NCI-H510A (cell line): ENCODE measurements around the gene S100PBP.
"Not testable (repeated sequence)": the region's sequence is repeated elsewhere in the genome, so short reads cannot be mapped to it uniquely, and the experiment has no call there.

ENCODE experiments used
- DNase-seq: peaks from one replicate; lab custom pipeline; 2025; lab: John Stamatoyannopoulos, UW

S100PBP gene

DNA sequence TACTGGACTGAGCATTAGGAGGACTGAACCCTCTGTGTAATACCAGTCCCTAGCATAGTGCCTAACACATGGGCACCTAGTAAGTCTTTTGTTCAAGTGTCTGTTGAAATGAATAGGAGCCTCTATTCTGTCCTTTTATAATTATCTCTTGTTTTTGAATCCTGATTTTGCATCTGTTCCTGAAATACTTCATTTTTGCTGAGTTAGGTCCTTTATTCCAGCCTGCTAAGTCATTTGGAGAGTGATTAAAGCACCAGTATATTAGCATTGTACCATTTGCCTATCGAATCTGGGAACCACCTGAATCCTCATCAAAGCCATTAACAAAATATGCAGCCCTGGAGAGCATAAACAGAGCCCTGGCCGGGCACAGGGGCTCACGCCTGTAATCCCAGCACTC lies 32.6 kb upstream of the S100PBP start:
- DNase-seq: no peak

DNA sequence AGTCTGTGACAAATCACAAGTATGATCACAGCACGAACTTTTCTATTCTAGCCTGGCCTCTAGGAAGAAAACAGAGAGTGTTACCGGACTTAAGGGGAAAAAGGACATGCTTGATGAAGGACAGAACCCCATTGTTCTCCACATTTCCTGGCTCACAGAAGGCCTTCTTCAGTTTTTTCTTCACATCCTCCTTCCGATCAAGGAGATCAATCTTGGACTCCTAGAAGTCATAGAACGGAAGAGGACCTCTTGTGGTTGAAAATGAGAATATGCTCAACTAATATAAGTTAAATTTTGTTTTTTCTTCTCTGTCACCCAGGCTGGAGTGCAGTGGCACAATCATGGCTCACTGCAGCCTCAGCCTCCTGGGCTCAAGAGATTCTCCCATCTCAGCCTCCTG lies 30.6 kb upstream of the S100PBP start:
- DNase-seq: no peak

DNA sequence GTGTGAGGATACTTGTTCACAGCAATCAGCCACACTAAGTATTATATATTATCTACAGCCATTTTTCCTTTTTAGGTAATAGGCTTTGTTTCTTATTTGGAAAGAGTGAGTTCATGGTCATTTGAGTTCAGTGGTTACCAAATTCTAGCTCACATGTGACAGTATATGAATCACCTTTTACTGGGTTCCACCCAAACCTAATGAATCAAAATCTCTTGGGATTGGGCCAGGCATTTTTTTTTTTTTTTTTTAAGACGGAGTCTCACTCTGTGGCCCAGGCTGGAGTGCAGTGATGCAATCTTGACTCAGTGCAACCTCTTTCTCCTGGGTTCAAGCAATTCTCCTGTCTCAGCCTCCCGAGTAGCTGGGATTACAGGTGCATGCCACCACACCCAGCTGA lies 28.1 kb upstream of the S100PBP start:
- not testable (repeated sequence) for DNase-seq

DNA sequence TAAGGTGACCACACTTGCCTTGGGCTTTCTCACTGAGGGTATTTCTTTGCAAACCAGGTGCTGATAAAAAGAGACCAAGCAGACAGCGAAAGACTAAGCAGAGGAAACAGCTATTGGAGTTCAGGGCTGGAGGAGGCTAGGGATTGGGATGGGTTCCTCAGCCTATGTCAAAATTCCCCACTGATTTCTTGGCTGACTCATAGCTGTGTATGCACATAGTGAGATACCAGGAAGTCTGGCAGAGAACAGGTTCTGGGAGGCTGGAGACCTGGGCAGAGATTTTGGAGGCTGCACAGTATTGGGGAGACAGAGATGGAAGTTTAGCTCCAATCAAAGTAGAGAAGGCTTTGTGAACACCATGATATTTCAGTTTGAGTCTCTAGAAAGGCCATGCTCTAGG lies 25.6 kb upstream of the S100PBP start:
- no peak for DNase-seq

DNA sequence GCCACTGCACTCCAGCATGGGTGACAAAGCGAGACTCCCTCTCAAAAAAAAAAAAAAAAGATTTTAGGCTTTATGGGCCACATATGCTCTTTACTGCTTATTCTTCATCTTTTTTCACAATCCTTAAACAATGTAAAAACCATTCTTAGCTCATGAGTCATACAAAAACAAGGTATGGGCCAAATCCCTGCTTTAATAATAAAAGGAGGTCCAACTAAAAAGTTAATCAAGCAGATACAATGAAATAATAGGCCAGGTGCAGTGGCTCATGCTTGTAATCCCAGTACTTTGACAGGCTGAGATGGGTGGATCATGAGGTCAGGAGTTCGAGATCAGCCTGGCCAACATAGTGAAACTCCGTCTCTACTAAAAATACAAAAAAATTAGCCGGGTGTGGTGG lies 21.7 kb upstream of the S100PBP start:
- not testable (repeated sequence) for DNase-seq

DNA sequence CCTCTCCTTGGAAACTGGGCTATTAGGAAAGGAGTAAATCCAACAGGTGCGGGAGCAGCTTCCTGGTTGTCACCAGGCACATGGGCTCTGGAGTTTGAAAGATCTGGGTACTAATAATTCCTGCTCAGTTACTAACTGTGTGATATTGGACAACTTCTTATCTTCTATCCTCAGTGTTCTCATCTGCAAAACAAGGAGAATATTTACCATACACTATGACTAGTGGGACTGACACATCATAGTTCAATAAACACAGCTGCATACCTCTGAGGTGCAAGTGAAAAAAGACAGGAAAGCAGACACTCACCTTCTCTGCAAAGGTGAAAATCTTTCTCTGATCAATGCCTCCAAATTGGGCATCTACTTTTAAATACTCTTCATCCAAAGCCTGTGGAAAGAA lies 20.0 kb upstream of the S100PBP start:
- DNase-seq: no peak

DNA sequence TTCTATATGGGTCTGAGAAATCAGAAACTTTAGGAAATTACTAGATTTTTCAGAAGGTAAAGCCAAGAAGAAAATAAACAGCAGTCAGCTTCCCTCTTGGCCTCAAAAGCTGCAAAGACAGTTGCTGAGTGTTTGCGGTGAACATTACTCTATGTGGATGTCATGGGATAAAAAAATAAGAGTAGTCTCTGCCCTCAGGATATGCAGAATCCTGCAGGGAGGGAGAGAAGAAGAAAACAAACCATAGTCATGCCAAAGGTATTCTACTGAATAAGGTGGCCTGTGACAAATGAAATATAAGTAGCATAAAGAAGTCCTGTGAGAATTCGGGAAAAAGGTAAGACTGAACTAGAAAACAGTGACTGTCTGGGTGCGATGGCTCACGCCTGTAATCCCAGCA lies 19.3 kb upstream of the S100PBP start:
- no peak for DNase-seq

DNA sequence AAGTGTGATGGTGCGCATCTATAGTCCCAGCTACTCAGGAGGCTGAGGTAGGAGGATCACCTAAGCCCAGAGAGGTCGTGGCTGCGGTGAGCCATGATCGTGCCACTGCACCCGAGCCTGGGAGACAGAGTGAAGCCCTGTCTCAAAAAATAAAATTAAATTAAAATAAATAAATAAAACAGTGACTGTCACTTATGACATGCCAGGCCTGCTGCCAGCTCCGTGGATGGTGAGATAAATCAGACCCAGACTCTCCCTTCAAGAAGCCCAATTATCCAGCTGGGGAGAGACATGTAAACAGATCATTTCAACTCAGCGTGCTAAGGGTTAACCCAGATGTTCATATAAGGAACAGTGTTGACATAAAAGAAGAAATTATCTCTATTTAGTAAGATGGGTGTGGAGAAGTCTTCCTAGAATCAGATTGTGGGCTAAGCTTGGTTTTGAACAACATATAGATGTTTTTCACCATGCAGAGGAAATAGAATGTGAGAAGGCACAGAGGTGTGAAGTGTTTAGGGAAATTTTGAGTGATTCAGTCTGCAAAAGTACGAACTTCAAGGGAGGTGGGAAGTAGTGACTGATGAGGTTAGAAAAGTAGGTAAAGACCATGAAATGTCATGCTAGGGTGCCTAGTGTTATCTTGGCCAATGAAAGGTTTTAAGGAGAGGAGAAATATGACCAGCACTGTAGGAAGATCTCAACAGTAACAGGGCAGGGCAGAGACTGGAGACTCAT lies 18.6 kb upstream of the S100PBP start:
- DNase-seq: no peak

DNA sequence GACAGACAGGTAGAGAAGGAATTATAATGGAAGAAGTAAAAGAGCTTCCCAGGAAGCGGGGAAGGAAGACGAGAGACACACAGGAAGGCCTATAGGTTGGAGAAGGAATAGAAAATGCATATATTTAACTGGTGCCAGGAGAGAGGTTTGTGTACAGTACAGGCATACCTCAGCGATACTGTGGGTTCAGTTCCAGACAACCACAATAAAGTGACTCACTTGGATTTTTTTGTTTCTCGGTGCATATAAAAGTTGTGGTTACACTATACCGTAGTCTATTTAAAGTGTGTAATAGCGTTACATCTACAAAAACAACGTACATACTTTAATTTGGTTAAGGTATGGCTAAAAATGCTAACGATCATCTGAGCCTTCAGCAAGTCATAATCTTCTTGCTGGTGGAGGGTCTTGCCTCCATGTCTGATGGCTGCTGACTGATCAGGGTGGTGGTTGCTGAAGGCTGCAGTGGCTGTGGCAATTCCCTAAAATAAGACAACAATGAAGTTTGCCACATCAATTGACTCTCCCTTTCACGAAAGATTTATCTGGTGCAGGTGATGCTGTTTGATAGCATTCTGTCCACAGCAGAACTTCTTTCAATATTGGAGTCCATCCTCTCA lies 16.2 kb upstream of the S100PBP start:
- no peak for DNase-seq

DNA sequence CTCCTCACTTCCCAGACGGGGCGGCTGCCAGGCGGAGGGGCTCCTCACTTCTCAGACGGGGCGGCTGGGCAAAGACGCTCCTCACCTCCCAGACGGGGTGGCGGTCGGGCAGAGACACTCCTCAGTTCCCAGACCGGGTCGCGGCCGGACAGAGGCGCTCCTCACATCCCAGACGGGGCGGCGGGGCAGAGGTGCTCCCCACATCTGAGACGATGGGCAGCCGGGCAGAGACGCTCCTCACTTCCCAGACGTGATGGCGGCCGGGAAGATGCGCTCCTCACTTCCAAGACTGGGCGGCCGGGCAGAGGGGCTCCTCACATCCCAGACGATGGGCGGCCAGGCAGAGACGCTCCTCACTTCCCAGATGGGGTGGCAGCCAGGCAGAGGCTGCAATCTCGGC lies 13.0 kb upstream of the S100PBP start:
- DNase-seq: not testable (repeated sequence)

DNA sequence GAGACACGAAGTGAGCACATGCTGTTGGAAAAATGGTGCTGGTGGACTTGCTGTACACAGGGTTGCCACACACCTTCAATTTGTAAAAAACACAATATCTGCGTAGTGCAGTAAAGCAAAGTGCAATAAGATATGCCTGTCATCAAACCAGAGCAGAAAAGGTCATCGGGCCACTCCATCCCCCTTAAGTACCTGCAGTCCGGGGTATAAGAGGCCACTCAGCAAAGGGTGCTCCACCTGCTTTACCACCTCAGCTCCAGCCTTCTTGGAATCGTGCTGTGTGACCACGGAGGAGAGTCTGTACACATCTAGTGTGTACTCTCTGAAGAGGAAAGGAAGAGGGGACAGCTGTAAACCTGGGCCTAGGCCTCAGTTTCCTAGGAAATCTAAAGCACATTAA lies 11.2 kb upstream of the S100PBP start:
- peak; percentile 47 for DNase-seq

DNA sequence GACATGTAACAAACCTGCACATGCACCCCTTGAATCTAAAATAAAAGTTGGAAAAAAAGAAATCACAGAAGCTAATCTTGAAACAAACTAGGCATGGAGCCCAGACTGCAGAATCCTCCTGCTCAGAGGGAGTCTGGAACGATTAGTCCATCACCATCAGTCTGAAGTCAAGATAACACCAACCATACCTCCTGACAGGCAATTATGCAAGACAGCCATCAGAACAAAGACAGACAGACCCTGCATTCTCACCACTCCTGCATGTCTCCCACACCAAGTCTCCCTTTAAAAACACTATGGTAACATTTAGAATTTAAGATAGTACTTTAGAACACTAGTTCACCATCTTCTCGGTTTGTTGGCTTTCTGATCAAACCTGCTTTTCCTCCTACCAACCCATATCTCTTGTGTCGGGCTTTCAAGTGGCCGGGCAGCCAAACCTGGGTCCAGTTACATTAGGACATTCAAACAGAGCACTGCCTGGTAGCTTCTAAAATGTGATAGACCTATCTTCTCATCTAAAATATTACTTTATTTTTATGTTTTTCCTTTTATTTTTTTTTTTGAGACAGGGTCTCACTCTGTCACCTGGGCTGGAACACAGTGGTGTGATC lies 10.4 kb upstream of the S100PBP start:
- DNase-seq: no peak

DNA sequence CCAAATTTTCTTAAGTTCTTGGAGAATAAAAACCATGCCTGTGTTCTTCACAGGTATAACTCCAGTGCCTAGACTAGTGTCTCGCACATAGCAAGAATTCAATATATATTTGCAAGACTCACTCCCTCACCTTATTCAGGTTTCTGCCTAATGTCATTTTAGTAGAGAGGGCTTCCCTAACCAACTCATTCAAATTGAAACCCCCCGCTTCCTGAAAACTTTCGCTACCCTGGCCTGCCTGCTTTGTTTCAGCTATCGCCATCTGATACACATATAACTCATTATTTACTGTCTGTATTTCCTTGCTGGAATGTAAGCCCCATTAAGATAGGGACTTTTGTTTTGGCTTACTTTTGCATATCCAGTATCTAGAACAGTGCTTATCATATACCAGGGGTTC lies 8.9 kb upstream of the S100PBP start:
- no peak for DNase-seq

DNA sequence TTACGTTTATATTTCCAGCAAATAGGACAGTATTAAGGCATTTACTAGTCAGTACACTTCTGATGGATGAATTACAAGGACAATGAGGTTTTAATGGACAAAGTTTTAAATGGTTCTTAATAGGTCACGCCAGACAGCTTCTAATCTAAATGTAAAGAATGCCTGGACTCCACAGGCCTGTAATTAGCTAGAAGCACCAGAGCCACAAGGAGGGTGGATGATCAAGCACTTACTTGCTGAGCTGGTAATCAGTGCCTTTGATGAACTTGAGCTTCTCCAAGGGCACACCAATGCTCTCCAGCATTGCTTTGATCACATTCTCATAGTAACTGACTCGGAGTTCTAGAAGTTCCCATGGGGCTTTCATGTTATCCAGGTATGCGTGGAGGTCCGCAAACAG lies 7.1 kb upstream of the S100PBP start:
- DNase-seq: no peak

DNA sequence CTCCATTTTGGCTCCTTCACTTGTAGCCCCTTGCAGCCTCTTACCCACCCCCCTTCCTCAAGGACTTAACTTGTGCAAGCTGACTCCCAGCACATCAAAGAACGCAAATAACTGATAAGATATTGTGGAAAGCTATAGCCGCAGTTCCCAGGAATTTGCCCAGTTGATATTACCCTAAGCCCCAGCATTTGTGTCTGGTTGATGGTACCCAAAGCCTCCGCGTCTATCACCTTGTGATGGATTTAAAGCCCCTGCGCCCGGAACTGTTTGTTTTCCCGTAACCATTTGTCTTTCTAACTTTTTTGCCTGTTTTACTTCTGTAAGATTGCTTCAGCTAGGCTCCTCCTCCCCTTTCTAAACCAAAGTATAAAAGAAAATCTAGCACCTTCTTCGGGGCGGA lies 6.2 kb upstream of the S100PBP start:
- DNase-seq: no peak

DNA sequence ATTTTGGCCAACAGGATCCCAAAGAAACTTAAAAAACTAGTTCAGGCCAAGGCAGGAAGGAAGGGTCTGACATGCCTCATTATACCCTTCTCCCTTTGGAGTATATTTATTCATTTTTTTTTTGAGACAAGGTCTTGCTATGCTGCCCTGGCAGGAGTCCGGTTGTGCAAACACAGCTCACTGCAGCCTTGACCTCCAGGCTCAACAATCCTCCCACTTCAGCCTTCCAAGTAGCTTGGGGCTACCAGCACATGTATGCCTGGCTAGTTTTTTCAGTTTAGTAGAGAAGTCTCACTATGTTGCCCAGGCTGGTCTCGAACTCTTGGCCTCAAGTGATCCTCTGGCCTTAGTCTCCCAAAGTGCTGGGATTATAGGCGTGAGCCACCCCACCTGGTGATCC lies 5.5 kb upstream of the S100PBP start:
- DNase-seq: no peak

DNA sequence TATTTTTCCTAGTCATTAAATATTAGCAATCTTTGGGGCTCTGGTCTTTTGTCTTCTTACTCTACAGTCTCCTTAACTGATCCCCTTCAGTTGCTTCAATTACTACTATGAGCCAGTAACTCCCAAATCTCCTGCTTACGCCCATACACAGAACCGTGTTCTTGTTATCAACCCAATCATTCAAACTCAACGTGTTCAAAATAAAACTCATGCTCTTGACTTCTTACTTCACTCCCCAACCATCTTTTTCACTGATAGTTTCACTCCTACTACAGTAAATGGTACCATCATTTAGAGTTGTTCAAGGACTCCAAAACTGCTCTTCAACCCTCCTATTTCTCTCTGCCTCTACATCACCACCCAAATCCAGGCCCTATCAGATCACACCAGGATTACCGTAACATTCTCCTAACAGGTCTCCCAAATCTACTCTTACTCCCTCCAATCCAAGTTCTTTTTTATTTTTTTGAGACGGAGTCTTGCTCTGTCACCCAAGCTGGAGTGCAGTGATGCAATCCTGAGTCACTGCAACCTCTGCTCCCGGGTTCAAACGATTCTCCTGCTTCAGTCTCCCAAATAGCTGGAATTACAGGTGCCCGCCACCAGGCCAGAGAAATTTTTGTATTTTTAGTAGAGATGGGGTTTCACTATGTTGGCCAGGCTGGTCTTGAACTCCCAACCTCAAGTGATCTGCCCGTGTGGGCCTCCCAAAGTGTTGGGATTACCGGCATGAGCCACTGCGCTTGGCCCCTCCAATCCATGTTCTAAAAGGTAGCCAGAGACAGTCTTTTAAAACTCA lies 3.3 kb upstream of the S100PBP start:
- no peak for DNase-seq

DNA sequence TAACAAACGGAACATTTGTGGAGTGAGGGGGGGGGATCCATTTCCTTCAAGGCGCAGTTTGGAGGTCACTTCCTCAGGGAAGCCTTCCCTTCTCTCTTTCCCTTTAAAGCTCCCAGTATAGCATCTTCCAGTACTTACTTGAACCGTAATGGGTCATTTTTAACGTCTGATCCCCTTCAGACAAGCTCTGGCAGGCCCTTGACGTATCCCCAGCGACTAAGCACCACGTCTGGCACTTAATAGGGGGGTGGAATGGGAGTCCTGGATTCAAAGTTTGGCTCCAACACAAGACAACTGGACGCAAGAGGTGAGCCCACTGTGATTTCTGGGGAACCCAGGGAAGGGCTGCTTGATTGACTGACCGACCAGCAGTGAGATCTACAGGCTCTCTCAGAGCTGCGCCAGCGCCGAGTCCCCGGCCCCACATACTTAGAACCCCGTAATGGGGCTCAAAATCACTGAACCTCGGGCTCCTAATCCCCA lies 736 bp upstream of the S100PBP start:
- DNase-seq: no peak

DNA sequence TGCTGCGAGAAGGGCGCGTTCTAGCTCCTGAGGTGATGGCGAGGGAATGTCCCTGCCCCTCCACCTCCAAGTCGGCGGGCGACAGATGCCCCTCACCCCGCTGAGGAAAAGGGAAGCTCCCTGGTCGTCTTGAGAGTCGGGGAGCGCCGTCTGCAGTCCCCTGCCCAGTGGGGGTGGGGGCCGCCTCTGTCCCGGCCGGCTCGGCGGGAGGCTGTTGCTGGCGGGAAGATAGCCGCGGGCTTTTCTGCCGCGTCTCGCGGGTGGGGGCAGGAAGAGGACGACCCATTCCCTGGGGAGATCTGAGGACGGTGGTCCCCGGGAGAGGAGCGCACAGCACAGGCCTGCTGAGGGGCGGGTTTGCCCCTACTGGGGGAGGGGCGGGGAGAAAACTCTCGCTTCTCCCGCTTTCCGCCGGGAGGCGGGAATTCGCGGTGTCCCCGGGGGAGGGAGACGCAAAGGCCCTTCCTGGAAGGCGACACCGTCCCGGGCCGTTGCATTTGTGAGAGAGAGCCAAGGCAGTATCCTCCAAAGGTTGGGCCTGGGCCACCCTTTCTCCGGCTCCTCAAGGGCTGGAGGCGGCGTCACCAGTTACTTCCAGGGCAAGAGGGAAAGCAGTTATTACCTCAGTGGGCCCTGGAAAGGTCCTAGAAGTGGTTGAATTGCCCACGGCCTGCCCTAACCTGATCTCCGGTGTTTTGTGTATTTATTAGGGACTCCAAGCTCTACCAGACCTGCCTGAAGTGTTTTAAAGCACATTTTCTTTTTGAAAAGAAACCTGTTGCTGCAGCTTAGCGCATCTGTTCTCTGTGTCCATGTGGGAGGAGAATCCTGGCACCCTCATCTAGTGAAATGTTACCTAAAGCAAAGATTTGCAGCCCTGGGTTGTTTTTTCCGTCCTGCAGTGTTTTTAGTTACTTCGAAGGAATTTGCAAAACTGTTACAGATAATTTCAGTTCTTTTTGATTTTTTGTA lies 648 bp downstream of the S100PBP start:
- DNase-seq: peak; percentile 16

DNA sequence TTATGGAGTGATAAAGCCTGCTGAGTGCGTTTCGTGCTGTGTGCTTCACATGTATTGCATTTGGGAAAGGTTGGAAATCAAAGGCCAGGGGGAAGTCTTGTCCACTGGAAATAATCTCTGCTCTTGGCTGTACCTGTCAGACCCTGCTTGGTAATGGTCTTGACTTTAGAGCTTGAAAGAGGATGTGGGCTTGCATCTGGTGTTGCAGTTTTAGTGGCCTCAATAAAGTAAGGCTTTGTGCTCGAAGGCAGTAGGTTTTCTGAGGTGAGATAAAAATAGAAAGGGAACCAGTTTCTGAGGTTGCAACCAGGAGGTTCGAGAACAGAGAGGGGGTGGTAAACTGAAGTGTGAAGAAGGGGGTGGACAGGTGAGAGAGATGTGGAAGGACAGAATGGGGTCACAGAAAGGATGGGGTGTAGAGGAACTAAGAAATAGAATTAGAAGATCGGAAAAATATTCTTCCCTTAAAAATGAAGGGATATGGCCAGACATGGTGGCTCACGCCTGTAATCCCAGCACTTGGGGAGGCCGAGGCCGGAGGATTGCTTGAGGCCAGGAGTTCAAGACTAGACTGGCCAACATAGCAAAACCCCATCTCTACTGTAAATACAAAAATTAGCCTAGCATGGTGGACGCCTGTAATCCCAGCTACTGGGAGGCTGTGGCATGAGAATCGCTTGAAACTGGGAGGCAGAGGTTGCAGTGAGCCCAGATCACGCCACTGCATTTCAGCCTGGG lies 1.5 kb downstream of the S100PBP start:
- DNase-seq: no peak

DNA sequence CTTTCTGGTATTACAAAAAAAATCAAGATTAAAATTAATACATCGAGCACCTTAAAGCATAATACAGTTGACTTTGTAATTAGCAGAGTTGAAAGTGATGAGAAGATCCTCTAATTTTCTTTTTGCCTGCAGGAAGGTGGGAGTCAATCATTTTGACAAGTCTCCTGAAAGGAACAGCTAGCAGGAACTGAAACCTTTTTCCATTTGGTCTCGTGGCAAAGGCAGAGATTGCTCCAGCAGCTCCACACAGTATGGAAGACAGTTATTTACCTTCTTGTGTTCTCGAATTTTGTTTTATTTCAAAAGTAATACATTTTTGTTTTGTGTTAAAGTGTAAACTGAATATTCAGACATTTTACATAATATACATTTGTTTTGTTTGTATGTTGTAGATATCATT lies 7.7 kb downstream of the S100PBP start:
- DNase-seq: no peak
